H1 (cell line): ENCODE measurements around the gene ARHGEF1. TPM values are rescaled to one million over a fixed set of nuclear protein-coding genes. Genes with fewer than 3 reads are reported as not detected.
A peak's percentile ranks its signal among the peaks of the same experiment; 100 is the strongest.

Experiments
- CTCF ChIA-PET: fragments of 300-600 bp; sonication (Branson Sonifier 250); formaldehyde crosslinking; loops from one replicate; lab custom pipeline; 2021; ENCODE audit not compliant: partially characterized antibody; lab: Charles Lee
- POLR2A ChIA-PET: fragments of 300-600 bp; sonication (Branson Sonifier 250); formaldehyde crosslinking; loops from one replicate; lab custom pipeline; 2021; ENCODE audit warnings: inconsistent platforms; ENCODE audit not compliant: partially characterized antibody; lab: Charles Lee
- DNase-seq, 2 experiments: peaks; one replicate each; pipeline versions ENCODE4 v3.0.0 to v3.0.0-alpha.2; 2010 to 2022; ENCODE audit warnings: low spot score in 2 of 2, low read depth in 1 of 2, mixed read lengths in 1 of 2
- FAIRE-seq: peaks from 2 replicates; lab custom pipeline; 2011; peaks lifted over from hg19 to GRCh38; lab: Jason Lieb, UNC
- H2AFZ ChIP-seq: 2 replicates; pipeline ENCODE4 v1.8.1; 2012; ENCODE audit warnings: low read length, inconsistent platforms
- H2AK5ac ChIP-seq: 2 replicates; pipeline ENCODE4 v1.6.1; 2013; ENCODE audit warnings: low read depth, low read length
- H2BK120ac ChIP-seq: replicated peaks from 2 replicates; pipeline ENCODE3; 2013; ENCODE audit warnings: low read depth, low read length, inconsistent platforms
- H2BK12ac ChIP-seq: 2 replicates; pipeline ENCODE4 v1.6.1; 2013; ENCODE audit warnings: low read depth, low read length
- H2BK15ac ChIP-seq: 2 replicates; pipeline ENCODE4 v1.6.1; 2013; ENCODE audit warnings: low read length
- H2BK20ac ChIP-seq: 2 replicates; pipeline ENCODE4 v1.6.1; 2013; ENCODE audit warnings: low read length
- H2BK5ac ChIP-seq: 2 replicates; pipeline ENCODE4 v1.6.1; 2013; ENCODE audit warnings: low read depth, low read length
- H3K14ac ChIP-seq: 2 replicates; pipeline ENCODE4 v1.6.1; 2013; ENCODE audit warnings: inconsistent platforms; ENCODE audit not compliant: insufficient read length
- H3K18ac ChIP-seq: 2 replicates; pipeline ENCODE4 v1.6.1; 2013; ENCODE audit warnings: low read length; ENCODE audit errors: extremely low read depth
- H3K23ac ChIP-seq: 2 replicates; pipeline ENCODE4 v1.6.1; 2013; ENCODE audit warnings: inconsistent platforms; ENCODE audit not compliant: insufficient read length
- H3K23me2 ChIP-seq: 2 replicates; pipeline ENCODE4 v1.6.1; 2013; ENCODE audit warnings: low read depth, low read length
- H3K27ac ChIP-seq: 2 replicates; pipeline ENCODE4 v1.6.1; 2011; ENCODE audit warnings: low read depth, low read length, inconsistent platforms
- H3K27me3 ChIP-seq, 4 experiments: replicated peaks in 1 of 4; 1 replicate in 1 of 4; 2 replicates in 3 of 4; pipeline versions ENCODE4 v1.6.1 to v1.8.1; 2011 to 2013; ENCODE audit warnings: low read length in 3 of 4, mild to moderate bottlenecking in 3 of 4, inconsistent platforms in 2 of 4, mixed read lengths in 2 of 4, moderate library complexity in 1 of 4; ENCODE audit not compliant: control insufficient read depth in 3 of 4, insufficient read depth in 3 of 4; ENCODE audit errors: extremely low read depth in 1 of 4
- H3K36me3 ChIP-seq, 4 experiments: 2 replicates each; pipeline versions ENCODE4 v1.6.1 to v1.8.1; 2011 to 2013; ENCODE audit warnings: mild to moderate bottlenecking in 4 of 4, low read length in 3 of 4, moderate library complexity in 2 of 4, control low read depth in 1 of 4, inconsistent platforms in 1 of 4; ENCODE audit not compliant: insufficient read depth in 4 of 4, control insufficient read depth in 2 of 4
- H3K4ac ChIP-seq: replicated peaks from 2 replicates; pipeline ENCODE3; 2013; ENCODE audit warnings: low read length, low read depth, mixed read lengths, inconsistent platforms; ENCODE audit not compliant: insufficient read length
- H3K4me1 ChIP-seq, 4 experiments: replicated peaks in 1 of 4; 1 replicate in 1 of 4; 2 replicates in 3 of 4; pipeline versions ENCODE4 v1.6.1 to v1.8.1; 2011 to 2013; ENCODE audit warnings: low read length in 3 of 4, inconsistent platforms in 2 of 4, mixed read lengths in 1 of 4; ENCODE audit not compliant: insufficient read depth in 4 of 4, control insufficient read depth in 3 of 4
- H3K4me2 ChIP-seq, 2 experiments: 2 replicates each; pipeline versions ENCODE4 v1.6.1 to v1.8.1; 2011 to 2013; ENCODE audit warnings: low read depth in 2 of 2, low read length in 2 of 2, control low read depth in 1 of 2, inconsistent platforms in 1 of 2, mild to moderate bottlenecking in 1 of 2; ENCODE audit not compliant: insufficient read depth in 1 of 2
- H3K4me3 ChIP-seq, 4 experiments: fragments of 200-600, 300-600 bp in 1 of 4; sonication (generic), shearing (Covaris generic), sonication (Bioruptor Twin) in 1 of 4; 2 replicates each; pipeline versions ENCODE4 v1.5.1 to v1.8.1; 2011 to 2016; ENCODE audit warnings: low read length in 4 of 4, low read depth in 3 of 4, control low read depth in 2 of 4, inconsistent platforms in 2 of 4, mild to moderate bottlenecking in 2 of 4, mixed read lengths in 1 of 4, moderate library complexity in 1 of 4; ENCODE audit not compliant: insufficient read depth in 2 of 4; ENCODE audit errors: extremely low read depth in 1 of 4
- H3K56ac ChIP-seq: replicated peaks from 2 replicates; pipeline ENCODE3; 2013; ENCODE audit warnings: low read depth, mild to moderate bottlenecking, mixed read lengths, low read length, inconsistent platforms; ENCODE audit not compliant: insufficient read length
- H3K79me1 ChIP-seq: 2 replicates; pipeline ENCODE4 v1.6.1; 2013; ENCODE audit warnings: low read depth, low read length, control low read depth
- H3K79me2 ChIP-seq, 2 experiments: 2 replicates each; pipeline versions ENCODE4 v1.6.1 to v1.8.1; 2012 to 2013; ENCODE audit warnings: low read length in 2 of 2, mild to moderate bottlenecking in 2 of 2, inconsistent platforms in 1 of 2; ENCODE audit not compliant: insufficient read depth in 2 of 2, control insufficient read depth in 1 of 2
- H3K9ac ChIP-seq, 4 experiments: replicated peaks in 1 of 4; 1 replicate in 1 of 4; 2 replicates in 3 of 4; pipeline versions ENCODE4 v1.6.1 to v1.8.1; 2011 to 2013; ENCODE audit warnings: low read depth in 3 of 4, low read length in 3 of 4, control low read depth in 2 of 4, mild to moderate bottlenecking in 2 of 4, moderate library complexity in 2 of 4, inconsistent platforms in 1 of 4; ENCODE audit errors: extremely low read depth in 1 of 4
- H3K9me3 ChIP-seq, 2 experiments: 2 replicates each; pipeline versions ENCODE4 v1.6.1 to v1.8.1; 2012 to 2013; ENCODE audit warnings: mild to moderate bottlenecking in 2 of 2, moderate library complexity in 2 of 2, control low read depth in 1 of 2, inconsistent platforms in 1 of 2, low read depth in 1 of 2, low read length in 1 of 2, mixed read lengths in 1 of 2; ENCODE audit not compliant: insufficient read depth in 2 of 2
- H4K20me1 ChIP-seq, 2 experiments: replicated peaks in 1 of 2; 2 replicates each; pipeline versions ENCODE3 to v1.8.1; 2011 to 2013; ENCODE audit warnings: inconsistent platforms in 2 of 2, low read length in 2 of 2, mild to moderate bottlenecking in 1 of 2; ENCODE audit not compliant: insufficient read depth in 2 of 2, control insufficient read depth in 1 of 2
- H4K5ac ChIP-seq: 2 replicates; pipeline ENCODE4 v1.6.1; 2013; ENCODE audit warnings: low read length, low read depth, mixed read lengths, inconsistent platforms; ENCODE audit not compliant: insufficient read length
- H4K8ac ChIP-seq: 2 replicates; pipeline ENCODE4 v1.8.0; 2013; ENCODE audit warnings: mild to moderate bottlenecking, moderate library complexity, low read length, inconsistent platforms; ENCODE audit not compliant: insufficient read depth; ENCODE audit errors: extremely low read depth
- H4K91ac ChIP-seq: replicated peaks from 2 replicates; pipeline ENCODE3; 2013; ENCODE audit warnings: low read length, mixed read lengths, inconsistent platforms; ENCODE audit not compliant: insufficient read length
- BRCA1 ChIP-seq: IDR thresholded peaks from 2 replicates; pipeline ENCODE4 v1.6.1; 2012; ENCODE audit warnings: low read depth, low read length, improper control_type of control experiment
- CREB1 ChIP-seq: IDR thresholded peaks from 2 replicates; pipeline ENCODE4 v1.6.1; 2012; ENCODE audit warnings: inconsistent platforms
- SAP30 ChIP-seq: fragments of 300-600 bp; sonication (generic); IDR thresholded peaks from 2 replicates; pipeline ENCODE4 v1.7.1; 2012; ENCODE audit warnings: low read length, moderate library complexity, mild to moderate bottlenecking, inconsistent platforms; ENCODE audit not compliant: insufficient read depth, insufficient replicate concordance
- WGBS, 2 experiments: shearing (Covaris generic) in 1 of 2; methylation state at CpG; one replicate each; pipeline versions ENCODE4 v1.1.6 to v1.1.7; 2013 to 2015; ENCODE audit warnings: low lambda C conversion rate in 2 of 2, mixed read lengths in 2 of 2, inconsistent platforms in 1 of 2, low coverage in 1 of 2, missing lambda C conversion rate in 1 of 2; ENCODE audit not compliant: insufficient replicate concordance in 2 of 2, insufficient coverage in 1 of 2, insufficient read length in 1 of 2; ENCODE audit errors: extremely low coverage in 1 of 2, missing lambda C conversion rate in 1 of 2; 5-methylcytosine and 5-hydroxymethylcytosine counted together
- polyA plus RNA-seq, 7 experiments: library from polyadenylated mRNA; depleted of rRNA in 3 of 7; stranded (reverse) in 5 of 7; unstranded in 2 of 7; fragments of >200 nt in 5 of 7; fragments of 200-250 nt in 2 of 7; gene quantifications; 1 replicate in 5 of 7; 2 replicates in 1 of 7; 4 replicates in 1 of 7; pipeline versions ENCODE4 v1.2.1 to v1.2.3, GENCODE V29; 2011 to 2013; ENCODE audit warnings: missing spikeins in 2 of 7, mixed read lengths in 2 of 7
- total RNA-seq: library from RNA; stranded (reverse); fragmentation: NEBNext Ultra II Directional; extraction: Animal tissue kit (Norgen Biotek cat#: 25700); gene quantifications from 2 replicates; pipeline ENCODE4 v1.2.1, GENCODE V29; 2021
- TF ChIP-seq, protein P1 (sequence below), 3 experiments: IDR thresholded peaks; 1 replicate in 2 of 3; 2 replicates in 1 of 3; pipeline versions ENCODE4 v1.5.1 to v1.6.1; 2011; ENCODE audit warnings: low read length in 3 of 3, mild to moderate bottlenecking in 3 of 3, inconsistent platforms in 2 of 3, low read depth in 1 of 3, moderate library complexity in 1 of 3; ENCODE audit not compliant: insufficient read depth in 1 of 3; ENCODE audit errors: control extremely low read depth in 1 of 3

The ARHGEF1 gene
- total and polyA plus RNA-seq, 2 of the 8 experiments (the other 6 are each of a cell fraction or from before 2014, with no cell fraction given) = 23.0 to 49.0 TPM

GRCh38 chr19:41893899-41894298 is 10.9 kb downstream of the ARHGEF1 start:
- Histone ChIP-seq H3K4me3 (no peak overlapping the region), H3K4me2 (no peak overlapping the region), H3K23ac (no peak overlapping the region), H3K27me3 (no peaks in the 10 kb centered on the region), H3K9me3 (no peaks in the 10 kb centered on the region), H2BK15ac (no peak overlapping the region), H3K56ac (no peak overlapping the region), H3K79me2 (no peaks in the 10 kb centered on the region), H3K27ac (no peak overlapping the region), H4K8ac (no peak overlapping the region), H4K91ac (no peak overlapping the region), H4K20me1 (peaks cover 0 to 5% of the 10 kb centered on the region in 2 experiments), H2AK5ac (no peak overlapping the region), H3K79me1 (no peaks in the 10 kb centered on the region), H2BK20ac (no peak overlapping the region), H2BK12ac (no peak overlapping the region), H3K18ac (no peak overlapping the region), H2BK120ac (no peak overlapping the region), H2BK5ac (no peak overlapping the region), H3K23me2 (no peaks in the 10 kb centered on the region), H2AFZ (no peak overlapping the region), H3K4ac (no peak overlapping the region), H4K5ac (no peak overlapping the region), H3K4me1 (peaks cover 0 to 5% (median 1%) of the 10 kb centered on the region in 4 experiments; a peak in 1 of 7 replicates), H3K9ac (no peak overlapping the region), H3K14ac (no peak overlapping the region), H3K36me3 (peaks cover 0 to 4% (median 2%) of the 10 kb centered on the region in 4 experiments; a peak in 4 of 8 replicates)
- TF ChIP-seq SAP30 (no peak), CREB1 (0 out of 2 replicates have a peak, but pooled peaks have one; percentile 12), BRCA1 (no peak)
- TF ChIP-seq, protein P1, sequence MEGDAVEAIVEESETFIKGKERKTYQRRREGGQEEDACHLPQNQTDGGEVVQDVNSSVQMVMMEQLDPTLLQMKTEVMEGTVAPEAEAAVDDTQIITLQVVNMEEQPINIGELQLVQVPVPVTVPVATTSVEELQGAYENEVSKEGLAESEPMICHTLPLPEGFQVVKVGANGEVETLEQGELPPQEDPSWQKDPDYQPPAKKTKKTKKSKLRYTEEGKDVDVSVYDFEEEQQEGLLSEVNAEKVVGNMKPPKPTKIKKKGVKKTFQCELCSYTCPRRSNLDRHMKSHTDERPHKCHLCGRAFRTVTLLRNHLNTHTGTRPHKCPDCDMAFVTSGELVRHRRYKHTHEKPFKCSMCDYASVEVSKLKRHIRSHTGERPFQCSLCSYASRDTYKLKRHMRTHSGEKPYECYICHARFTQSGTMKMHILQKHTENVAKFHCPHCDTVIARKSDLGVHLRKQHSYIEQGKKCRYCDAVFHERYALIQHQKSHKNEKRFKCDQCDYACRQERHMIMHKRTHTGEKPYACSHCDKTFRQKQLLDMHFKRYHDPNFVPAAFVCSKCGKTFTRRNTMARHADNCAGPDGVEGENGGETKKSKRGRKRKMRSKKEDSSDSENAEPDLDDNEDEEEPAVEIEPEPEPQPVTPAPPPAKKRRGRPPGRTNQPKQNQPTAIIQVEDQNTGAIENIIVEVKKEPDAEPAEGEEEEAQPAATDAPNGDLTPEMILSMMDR (IDR thresholded peaks at IDR 0.05; ENCODE audit: control extremely low read depth in 1 of 3, insufficient read depth in 1 of 3, low read depth in 1 of 3, low read length in 3 of 3) = peak; percentile 10 to 53 (median 45); a peak in 3 of 4 replicates
- DNase-seq (no peak), FAIRE-seq (no peak)
- ChIA-PET CTCF (interaction anchor here (0.9 to 2.5 kb wide), 2 partner anchors 13 to 20 kb away, joined by 3 to 11 read pairs; no protein-coding TSS in a partner anchor), POLR2A (interaction anchor here (0.7 to 2.7 kb wide), 2 partner anchors 10 to 12 kb away, joined by 3 to 14 read pairs; no protein-coding TSS in a partner anchor)
- WGBS, 2 experiments = 88% methylated on average over 6 of the region's 6 CpGs; no CpG with 5 or more reads in 1 of the 2 experiments
